Mesodermal cell (in vitro differentiated cells): ENCODE results near the gene MSH3.

Experiments used
- H3K27ac ChIP-seq: 2 replicates; pipeline ENCODE4 v1.7.0; 2013; ENCODE audit warnings: mild to moderate bottlenecking, low read depth, low read length, moderate library complexity; ENCODE audit not compliant: severe bottlenecking
- H3K36me3 ChIP-seq: 2 replicates; pipeline ENCODE4 v1.7.1; 2013; ENCODE audit warnings: mild to moderate bottlenecking, low read length, moderate library complexity; ENCODE audit not compliant: control insufficient read depth, insufficient read depth
- H3K4me1 ChIP-seq: one replicate; pipeline ENCODE4 v1.7.1; 2013; ENCODE audit warnings: mild to moderate bottlenecking, low read length; ENCODE audit not compliant: insufficient read depth, control insufficient read depth, poor library complexity, severe bottlenecking
- H3K4me3 ChIP-seq: 2 replicates; pipeline ENCODE4 v1.7.0; 2013; ENCODE audit warnings: low read length, control low read depth, mild to moderate bottlenecking; ENCODE audit not compliant: insufficient read depth, poor library complexity, severe bottlenecking; ENCODE audit errors: extremely low read depth
- H3K9me3 ChIP-seq: 2 replicates; pipeline ENCODE4 v1.7.1; 2013; ENCODE audit warnings: mild to moderate bottlenecking, low read length, moderate library complexity; ENCODE audit not compliant: control insufficient read depth
- WGBS, 2 experiments: methylation state at CpG; one replicate each; pipeline ENCODE4 v1.1.5; 2013; ENCODE audit warnings: missing lambda C conversion rate in 2 of 2; ENCODE audit not compliant: insufficient coverage in 2 of 2; 5-methylcytosine and 5-hydroxymethylcytosine counted together

The MSH3 gene

GRCh38 chr5:80625230-80625629, 29.2 kb upstream of the MSH3 start:
- no peaks in the 10 kb centered on the region for H3K4me1 ChIP-seq
- WGBS, 2 experiments = 82 to 100% methylated on average over 1 to 2 of the region's 5 CpGs
- H3K9me3 ChIP-seq = no peaks in the 10 kb centered on the region
- no peak overlapping the region for H3K27ac ChIP-seq
- H3K4me3 ChIP-seq = no peak overlapping the region
- peaks cover 11% of the 10 kb centered on the region for H3K36me3 ChIP-seq

GRCh38 chr5:80629281-80629680, 25.2 kb upstream of the MSH3 start:
- Histone ChIP-seq H3K9me3 (no peaks in the 10 kb centered on the region), H3K4me1 (no peaks in the 10 kb centered on the region)

DNA sequence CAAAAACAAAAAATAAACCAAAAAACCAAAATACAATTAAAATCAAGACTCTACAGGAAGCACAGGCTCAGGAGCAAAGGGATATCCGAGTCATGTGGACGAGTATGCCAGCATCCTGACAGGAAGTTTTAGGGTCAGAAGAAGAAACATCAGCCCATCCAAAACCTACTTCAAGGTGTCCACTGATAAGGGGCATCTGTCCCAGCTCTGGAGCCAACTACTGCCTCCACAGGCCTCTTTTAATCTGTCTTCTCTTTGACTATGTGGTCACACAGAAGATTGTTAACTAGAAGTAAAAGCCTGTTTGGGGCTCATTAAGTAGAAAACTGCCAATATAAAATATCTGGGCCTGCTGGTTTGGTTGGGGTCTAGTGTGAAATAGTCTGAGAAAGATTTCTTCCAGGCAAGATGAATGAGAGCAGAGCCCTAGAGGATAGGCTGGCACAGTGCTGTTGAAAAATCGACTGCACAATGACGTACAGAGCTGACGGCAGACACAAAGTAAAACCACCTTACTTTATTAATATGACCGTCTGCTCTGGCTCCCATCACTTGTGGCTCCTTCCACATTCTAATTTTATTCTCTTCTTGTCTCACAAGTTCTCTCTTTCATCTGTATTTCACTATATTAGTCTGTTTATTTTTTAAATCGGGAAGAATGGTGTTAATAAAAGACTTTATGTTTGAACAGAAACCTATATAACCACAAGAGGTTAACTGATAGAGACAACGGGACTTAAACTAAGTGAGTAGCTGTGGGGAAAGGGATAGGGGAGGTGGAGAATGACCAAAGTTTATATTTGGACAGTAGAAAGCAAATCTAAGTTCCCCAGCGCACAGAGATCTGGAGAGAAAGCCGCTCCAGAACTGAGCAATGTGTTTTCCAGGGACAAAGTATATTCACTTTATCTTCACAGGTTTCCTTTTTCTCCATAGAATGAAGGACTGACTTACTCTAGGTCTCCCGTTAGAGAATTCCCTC, 22.9 kb upstream of the MSH3 start:
- H3K4me3 ChIP-seq = no peak overlapping the region
- H3K27ac ChIP-seq = no peak overlapping the region
- H3K36me3 ChIP-seq = peaks cover 49% of the 10 kb centered on the region
- H3K4me1 ChIP-seq = no peaks in the 10 kb centered on the region
- 88 to 93% methylated on average over 4 to 8 of the region's 11 CpGs for WGBS, 2 experiments
- no peaks in the 10 kb centered on the region for H3K9me3 ChIP-seq

More at GRCh38 chr5:80629281-80629680, 25.2 kb upstream of the MSH3 start:
- Histone ChIP-seq H3K36me3 (peaks cover 35% of the 10 kb centered on the region), H3K4me3 (no peak overlapping the region), H3K27ac (no peak overlapping the region)

GRCh38 chr5:80632700-80633099, 21.8 kb upstream of the MSH3 start:
- H3K4me3 ChIP-seq = no peak overlapping the region
- no peak overlapping the region for H3K27ac ChIP-seq
- peaks cover 53% of the 10 kb centered on the region for H3K36me3 ChIP-seq
- WGBS, 2 experiments = 80% methylated on average over 1 of the region's 2 CpGs; no CpG with 5 or more reads in 1 of the 2 experiments
- H3K4me1 ChIP-seq = no peaks in the 10 kb centered on the region
- no peaks in the 10 kb centered on the region for H3K9me3 ChIP-seq

GRCh38 chr5:80634193-80634592, 20.3 kb upstream of the MSH3 start:
- peaks cover 63% of the 10 kb centered on the region for H3K36me3 ChIP-seq
- no peak overlapping the region for H3K4me3 ChIP-seq
- H3K27ac ChIP-seq = no peak overlapping the region
- no peaks in the 10 kb centered on the region for H3K9me3 ChIP-seq
- no peaks in the 10 kb centered on the region for H3K4me1 ChIP-seq

DNA sequence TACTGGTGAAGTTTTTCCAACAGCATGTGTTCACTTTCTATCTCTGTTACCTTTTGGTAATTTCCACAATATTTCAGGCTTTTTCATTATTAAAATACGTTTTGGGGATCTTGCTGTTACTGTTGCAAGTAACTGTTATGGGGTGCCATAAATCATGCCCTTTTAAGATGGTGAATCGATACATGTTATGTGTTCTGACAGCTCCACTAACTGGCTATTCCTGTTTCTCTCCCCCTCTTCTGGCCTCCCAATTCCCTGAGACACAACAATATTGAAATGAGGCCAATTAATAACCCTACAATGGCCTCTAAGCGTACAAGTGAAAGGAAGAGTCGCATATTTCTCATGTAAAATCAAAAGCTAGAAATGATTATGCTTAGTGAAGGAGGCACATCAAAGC, 13.1 kb upstream of the MSH3 start:
- 100% methylated on average over 1 to 2 of the region's 4 CpGs for WGBS, 2 experiments
- Histone ChIP-seq H3K27ac (no peak overlapping the region), H3K36me3 (peaks cover 85% of the 10 kb centered on the region), H3K4me3 (no peak overlapping the region), H3K4me1 (no peaks in the 10 kb centered on the region), H3K9me3 (no peaks in the 10 kb centered on the region)

DNA sequence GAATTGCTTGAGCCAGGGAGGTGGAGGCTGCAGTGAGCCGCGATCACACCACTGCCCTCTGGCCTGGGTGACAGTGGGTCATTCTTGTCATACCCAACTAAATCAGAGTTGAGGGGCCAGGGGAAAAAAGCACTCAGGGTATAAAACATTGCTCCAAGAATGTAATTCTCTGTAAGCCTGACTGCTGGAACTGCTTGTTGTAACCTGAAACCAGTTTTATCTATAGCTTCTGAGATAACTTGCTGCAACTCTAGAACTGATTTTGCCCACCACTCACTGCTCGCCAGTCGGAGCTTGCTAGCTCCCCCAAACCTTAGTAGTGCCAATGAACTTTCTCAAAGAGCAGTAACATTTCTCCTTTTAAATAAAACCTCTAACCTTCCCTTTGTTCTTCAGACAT, 9.6 kb upstream of the MSH3 start:
- Histone ChIP-seq H3K27ac (no peak overlapping the region), H3K36me3 (peaks cover 81% of the 10 kb centered on the region), H3K4me3 (no peak overlapping the region), H3K9me3 (no peaks in the 10 kb centered on the region), H3K4me1 (no peaks in the 10 kb centered on the region)
- 92 to 100% methylated on average over 2 to 4 of the region's 4 CpGs for WGBS, 2 experiments

- WGBS, 2 experiments = 92 to 100% methylated on average over 1 to 2 of the region's 3 CpGs
- H3K9me3 ChIP-seq = no peaks in the 10 kb centered on the region
- no peak overlapping the region for H3K4me3 ChIP-seq
- H3K27ac ChIP-seq = no peak overlapping the region
- peaks cover 61% of the 10 kb centered on the region for H3K36me3 ChIP-seq
- no peaks in the 10 kb centered on the region for H3K4me1 ChIP-seq
These were observed 7.5 kb upstream of the MSH3 start for GRCh38 chr5:80646926-80647325.

DNA sequence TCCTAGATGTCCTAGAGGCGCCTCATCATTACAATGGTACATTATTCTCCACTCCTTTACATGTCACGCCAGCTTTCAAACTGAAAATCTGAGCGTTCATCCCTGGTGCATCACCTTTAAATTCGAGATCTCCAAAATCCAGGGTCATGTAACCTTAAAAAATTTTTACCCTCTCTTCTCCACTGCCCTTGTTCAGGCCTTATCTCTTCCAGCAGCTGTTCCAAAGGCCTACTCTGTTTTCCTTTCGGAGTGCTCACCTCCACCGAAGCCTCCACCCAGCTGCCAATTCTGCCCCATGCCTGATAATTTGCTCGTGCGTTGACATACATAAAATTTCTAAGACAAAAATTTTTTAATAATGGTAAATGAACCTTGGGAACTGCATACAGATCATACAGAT, 950 bp upstream of the MSH3 start:
- H3K9me3 ChIP-seq = no peaks in the 10 kb centered on the region
- WGBS, 2 experiments = 42 to 61% methylated on average over 3 to 5 of the region's 8 CpGs
- peaks cover 16% of the 10 kb centered on the region for H3K36me3 ChIP-seq
- peaks cover 16% of the 10 kb centered on the region for H3K4me1 ChIP-seq
- H3K4me3 ChIP-seq = peak overlapping the region; percentile 70
- H3K27ac ChIP-seq = no peak overlapping the region

DNA sequence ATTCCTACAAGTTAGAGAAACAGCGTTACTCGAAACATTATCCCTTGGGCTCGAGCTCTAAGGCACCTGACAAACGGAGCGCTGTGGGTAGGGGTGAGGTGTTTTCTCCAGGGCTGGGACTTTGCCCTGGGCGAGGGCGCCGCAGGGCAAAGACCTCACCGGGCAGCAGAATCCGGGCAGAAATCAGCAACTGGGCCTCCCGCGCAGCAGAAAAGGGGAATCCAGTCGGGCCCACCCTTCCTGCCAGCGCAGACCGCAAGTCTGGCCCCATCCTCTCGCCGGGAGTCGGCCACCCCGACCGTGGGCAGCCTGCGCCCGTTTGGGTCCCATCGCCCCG, 430 bp upstream of the MSH3 start:
- 1% methylated on average over 14 to 17 of the region's 24 CpGs for WGBS, 2 experiments
- Histone ChIP-seq H3K36me3 (peaks cover 20% of the 10 kb centered on the region), H3K9me3 (no peaks in the 10 kb centered on the region), H3K4me1 (peaks cover 16% of the 10 kb centered on the region), H3K4me3 (peak overlapping the region; percentile 70), H3K27ac (no peak overlapping the region)

GRCh38 chr5:80655231-80655774, 851 bp downstream of the MSH3 start:
- WGBS, 2 experiments = 25 to 27% methylated on average over 2 to 4 of the region's 7 CpGs
- peak overlapping the region; percentile 70 for H3K4me3 ChIP-seq
- H3K36me3 ChIP-seq = peaks cover 33% of the 10 kb centered on the region
- H3K9me3 ChIP-seq = no peaks in the 10 kb centered on the region
- peak overlapping the region; percentile 51 for H3K27ac ChIP-seq
- H3K4me1 ChIP-seq = peaks cover 16% of the 10 kb centered on the region
